ENCODE data around the gene FOXI3.
A peak's percentile ranks its signal among the peaks of the same experiment; 100 is the strongest.

Gene FOXI3

DNA sequence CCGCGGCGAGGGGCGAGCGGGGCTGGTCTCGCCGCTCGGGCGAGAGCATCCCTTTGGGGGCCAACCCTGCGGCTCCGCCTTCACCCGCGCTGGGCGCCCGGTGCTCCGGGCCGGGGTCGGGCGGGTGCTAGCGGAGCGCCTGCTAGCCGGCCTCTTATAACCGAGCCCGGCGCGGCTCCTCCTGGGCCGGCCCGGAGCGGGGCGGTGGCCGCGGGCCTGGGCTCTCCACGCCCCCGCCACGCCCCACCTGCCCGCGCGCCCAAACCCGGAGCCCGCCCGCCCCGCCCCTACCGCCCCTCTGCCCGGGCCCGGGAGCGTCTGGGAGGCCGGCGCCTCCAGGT, at the start of gene FOXI3:
TSS of gene FOXI3 (minus strand) at position 129 of the 341 bp plus-strand sequence. CDS start 158 bp downstream, outside the sequence.
- DNase-seq: no peak

DNA sequence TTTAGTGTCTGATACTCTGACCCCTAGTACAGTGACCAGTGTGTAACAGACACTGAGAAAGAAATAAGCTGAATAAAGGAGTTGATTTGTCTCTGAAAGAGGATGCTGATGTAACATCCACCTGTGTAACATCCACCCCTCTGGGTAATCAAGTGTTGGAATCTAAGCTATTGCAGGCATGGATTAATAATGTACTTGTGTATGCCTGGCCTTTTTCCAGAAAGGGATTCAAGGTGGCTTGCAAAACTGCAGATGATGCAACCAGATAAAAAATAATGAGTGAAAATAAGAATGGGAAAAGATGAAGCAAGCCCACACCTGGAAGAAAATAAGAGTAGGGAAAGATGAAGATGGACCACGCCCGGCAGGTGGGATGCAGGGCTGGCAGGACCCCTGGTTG, 48.2 kb upstream of the FOXI3 start:
- DNase-seq: no peak

DNA sequence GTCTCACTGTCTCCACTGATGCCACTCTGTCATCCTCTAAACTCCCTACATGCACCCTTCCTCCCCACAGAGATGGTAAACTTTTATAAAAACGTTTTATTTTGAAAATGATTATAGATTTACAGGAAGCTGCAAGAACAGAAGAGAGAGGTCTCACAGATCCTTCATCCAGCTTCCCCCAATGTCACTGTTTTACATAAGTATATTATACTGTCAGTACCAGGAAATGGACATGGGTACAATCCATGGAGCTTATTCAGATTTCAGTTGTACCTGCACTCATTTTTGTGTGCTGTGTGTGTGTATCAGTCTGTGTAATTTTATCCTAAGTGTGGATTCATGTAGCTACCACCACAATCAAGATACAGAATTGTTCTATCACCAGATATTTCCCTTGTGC, 46.7 kb upstream of the FOXI3 start:
- DNase-seq: no peak

DNA sequence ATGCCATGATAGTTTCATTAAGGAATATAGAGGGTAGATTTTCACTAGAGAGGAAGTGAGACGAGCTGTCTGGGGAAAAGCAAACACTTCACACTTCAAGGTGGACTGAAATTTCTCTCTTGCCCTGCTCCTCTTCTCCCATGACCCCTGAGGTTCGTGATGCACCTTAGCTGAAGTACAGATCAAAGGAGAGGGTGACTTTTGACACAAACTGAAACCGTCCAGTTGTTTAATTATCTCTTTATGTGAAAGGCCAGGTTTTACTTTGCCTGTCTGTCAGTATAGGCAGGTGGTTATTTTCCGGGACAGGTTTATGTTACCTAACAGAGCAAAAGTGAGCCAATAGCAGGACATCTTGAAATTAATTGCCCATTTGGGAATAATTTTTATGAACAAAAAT, 41.0 kb upstream of the FOXI3 start:
- DNase-seq: no peak

DNA sequence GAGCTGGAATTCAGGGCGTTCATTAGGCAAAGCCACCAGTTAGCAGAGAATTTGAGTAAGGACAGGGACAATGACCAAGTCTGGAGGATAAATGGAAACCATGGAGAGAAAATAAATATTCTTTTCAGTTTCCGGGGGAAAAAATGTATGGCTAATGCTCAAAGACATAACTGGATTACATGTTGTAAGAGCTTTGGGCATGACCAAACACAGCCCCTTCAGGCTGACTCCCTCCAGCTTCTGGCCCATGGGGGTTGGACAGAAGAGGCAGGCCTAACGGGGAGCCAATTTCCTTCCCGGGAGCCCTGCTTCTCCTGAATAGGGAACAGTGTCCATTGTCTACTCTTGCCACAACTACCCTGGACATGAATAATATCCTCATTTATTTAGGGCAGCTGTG, 39.5 kb upstream of the FOXI3 start:
- no peak for DNase-seq

DNA sequence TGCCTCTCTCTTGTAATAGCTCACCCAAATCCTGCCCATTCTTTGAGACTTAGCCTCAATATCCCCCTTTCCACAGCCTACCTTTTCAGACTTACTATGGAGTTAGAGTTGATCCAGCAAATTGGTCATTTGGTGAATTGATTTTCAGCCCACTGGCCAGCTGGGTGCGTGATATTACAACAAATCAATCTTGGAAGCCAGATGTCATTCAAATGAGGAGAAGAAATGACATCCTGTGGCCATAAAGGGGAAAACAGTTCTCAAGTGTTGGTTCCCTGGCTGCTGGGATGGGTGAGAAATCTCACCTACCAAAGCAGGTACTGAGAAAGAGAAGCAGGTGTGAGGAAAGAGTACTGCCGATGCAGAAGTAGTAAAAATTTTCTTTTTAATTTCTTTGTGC, 36.7 kb upstream of the FOXI3 start:
- no peak for DNase-seq

DNA sequence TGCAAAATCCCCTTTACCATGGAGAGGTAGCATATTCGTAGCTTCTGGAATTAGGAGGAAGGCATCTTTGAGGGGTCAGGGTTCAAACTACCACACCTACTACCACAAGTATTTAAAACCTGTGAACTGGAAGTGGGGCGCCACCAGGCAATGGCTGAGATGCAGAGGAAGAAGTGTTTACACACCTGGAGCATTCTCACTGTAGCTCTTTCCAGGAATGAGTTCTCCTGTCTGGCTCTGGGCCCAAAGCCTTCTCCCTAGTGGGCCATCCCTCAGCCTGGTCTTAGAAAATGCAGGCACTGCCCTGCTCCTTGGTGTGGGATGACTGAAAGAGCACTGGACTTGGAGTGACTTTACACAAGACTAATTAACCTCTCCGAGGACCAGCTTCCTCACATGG, 30.7 kb upstream of the FOXI3 start:
- DNase-seq: no peak

DNA sequence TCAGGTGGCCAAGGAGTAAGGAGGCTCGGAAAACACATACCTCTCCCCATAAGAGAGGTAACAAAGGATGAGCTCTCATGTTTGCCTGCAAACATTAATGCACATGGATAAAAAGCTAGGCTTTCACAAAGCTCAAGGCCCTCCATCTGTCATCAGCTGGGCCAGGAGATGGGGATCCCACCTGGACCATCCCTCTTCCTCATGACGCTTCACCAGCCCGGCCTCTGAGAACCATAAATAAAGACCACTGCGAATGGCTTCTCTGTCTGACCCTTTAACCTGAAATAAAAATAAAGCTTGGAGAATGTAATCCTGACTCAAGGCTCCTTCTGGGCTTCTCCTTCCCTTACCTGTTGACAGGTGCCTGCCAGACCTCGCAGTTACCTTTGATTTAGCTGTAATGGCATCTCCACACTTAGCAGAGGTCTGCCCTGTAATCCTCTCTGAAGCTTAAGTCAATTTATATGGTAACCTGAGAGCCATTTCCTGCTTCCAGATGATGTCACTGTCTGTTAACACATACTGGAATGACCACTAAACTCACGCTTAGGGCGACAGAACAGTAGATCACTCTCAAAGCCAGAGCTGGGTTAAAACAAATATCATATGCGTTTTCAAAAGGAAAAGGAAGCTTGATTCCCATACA, 29.3 kb upstream of the FOXI3 start:
- DNase-seq: peak; percentile 2

DNA sequence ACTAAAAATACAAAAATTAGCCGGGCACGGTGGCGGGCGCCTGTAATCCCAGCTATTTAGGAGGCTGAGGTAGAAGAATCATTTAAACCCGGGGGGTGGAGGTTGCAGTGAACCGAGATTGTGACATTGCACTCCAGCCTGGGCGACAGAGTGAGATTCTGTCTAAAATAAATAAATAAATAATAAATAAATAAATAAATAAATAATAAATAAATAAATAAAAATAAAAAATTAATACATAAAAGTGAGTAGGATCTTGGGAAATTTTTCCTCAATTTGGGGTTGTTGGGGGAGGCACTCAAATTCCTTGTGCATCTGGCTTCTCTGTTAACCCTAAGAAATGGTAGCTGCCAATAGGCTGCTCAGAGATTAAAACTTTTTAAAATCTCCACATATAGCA, 20.3 kb upstream of the FOXI3 start:
- no peak for DNase-seq

DNA sequence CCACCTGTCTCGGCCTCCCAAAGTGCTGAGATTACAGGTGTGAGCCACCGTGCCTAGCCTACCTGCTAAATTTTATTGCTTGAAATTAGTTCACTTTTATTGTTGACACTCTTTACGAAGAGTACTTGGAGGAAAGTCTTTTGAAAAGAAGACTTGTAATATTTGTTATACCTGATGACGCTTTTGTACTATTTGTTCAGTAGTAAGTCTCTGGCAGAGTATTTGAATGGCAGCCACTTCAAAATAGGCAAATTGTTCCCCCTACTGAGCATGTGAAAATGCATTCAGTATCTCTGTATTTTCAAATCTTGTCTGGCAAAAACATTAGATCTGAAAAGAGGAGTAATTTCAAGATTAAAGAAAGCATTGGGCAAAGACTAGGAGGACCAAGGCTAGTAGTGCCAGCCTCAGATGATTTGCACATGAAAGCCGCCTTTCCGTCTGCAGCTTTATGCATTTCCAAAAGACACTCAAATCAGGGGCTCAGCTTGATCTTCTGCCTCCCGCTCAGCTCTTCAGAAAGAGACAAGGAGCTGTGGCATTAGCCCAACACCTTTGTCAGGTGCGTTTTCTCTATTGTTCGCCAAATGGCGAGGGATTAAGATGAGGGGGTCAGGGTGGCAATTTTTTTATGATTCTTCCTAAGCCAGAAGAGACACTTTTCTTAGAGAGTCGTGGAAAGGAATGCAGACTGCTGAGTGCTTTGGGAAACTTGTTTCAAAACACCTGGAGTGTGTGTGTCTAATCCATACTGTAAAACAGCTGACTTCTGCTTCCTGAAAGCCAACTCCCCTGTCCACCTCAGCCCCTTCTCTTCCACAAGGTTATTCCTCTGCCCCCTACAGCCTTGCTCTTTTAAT, 18.8 kb upstream of the FOXI3 start:
- DNase-seq: no peak

DNA sequence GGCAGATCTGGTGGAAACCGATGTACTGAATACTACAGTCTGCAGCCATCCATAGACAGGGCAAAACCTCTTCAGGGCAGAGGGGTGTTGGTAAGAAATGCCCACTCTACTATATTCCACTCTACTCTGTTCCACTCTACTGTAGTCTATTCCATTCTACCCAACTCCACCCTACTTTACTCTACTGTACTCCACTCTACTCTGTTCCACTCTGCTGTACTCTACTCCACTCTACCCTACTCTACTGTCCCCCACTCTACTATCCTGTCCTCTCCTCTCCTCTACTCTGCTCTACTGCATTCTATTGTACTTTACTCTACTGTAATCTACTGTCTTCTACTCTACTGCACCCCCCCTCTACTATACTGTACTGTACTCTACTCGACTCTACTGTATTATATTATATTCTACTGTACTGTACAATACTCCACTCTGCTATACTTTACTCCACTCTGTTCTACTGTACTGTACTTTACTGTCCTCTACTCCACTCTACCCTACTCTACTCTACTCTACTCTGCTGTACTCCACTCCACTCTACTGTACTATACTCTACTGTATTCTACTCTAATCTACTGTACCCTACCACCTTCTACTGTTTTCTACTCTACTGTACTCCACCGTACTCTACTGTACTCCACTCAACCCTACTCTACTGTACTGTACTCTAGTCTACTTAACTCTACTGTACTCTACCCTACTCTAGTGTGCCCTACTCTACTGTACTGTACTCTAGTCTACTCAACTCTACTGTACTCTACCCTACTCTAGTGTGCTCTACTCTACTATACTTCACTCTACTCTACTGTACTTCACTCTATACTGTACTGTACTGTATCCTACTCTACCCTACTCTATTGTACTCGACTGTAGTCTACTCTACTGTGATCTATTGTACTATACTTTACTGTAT, 17.0 kb upstream of the FOXI3 start:
- DNase-seq: no peak

DNA sequence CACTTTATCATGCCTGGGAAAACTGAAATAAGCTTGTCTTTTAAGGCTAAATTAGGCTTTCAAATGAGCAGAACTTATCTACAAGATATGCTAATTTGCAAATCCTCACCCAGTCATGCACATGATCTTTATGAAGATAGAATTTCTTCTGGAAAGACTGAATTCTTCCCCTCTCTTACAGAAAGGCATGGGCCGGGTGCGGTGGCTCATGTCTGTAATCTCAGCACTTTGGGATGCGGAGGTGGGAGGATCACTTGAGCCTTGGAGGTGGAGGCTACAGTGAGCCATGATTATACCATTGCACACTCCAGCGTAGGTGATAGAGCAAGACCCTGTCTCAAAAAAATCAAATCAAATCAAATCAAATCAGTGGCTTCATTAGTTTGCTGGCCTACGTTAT, 11.7 kb upstream of the FOXI3 start:
- DNase-seq: no peak

DNA sequence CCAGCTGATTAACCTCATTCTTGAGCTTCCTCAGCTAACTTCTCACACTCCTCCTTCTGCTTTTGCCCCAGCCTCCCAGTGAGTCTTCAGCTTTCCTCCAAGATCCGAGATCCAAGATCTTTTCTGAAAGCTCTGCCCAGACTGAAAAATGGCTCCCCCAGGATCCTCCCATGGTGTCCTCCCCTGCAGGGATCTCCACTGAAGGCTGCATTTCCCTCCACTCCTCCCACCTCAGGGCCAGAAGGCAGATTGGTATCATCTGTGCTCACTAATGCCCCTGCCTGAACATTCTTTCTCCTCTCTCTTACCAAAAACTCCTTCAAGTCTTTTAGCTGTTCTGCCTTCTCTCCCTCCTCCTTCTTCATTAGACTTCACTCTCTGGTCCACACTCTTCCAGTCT, 6.1 kb upstream of the FOXI3 start:
- DNase-seq: no peak

DNA sequence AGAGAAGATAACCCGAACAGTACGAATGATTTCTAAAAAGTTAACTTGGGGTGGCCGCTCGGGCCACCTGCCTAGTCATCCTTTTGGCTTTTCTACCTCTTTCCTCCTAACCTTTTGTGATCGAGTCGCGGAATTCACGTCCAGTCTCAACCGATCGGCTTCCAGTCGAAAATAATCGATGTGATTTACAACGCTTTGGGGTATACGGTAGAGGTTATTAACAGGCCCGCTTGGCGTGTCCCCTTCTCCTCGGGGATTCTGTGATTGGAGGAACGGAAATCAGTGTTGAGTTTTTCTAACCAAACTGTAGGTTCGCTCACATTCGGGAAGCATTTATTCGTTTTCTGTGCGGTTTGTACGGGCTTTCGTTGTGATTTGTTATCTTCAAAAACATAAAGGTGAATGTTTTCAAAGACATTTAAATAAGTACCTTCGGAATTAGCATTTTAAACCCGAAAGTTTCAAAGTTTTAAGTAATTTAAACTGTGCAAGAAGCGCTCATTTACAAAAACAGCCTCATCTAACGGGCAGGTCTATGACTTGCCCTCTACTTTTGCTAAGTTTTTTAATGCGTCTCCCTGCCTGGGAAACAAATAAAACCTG, 588 bp upstream of the FOXI3 start:
- no peak for DNase-seq

DNA sequence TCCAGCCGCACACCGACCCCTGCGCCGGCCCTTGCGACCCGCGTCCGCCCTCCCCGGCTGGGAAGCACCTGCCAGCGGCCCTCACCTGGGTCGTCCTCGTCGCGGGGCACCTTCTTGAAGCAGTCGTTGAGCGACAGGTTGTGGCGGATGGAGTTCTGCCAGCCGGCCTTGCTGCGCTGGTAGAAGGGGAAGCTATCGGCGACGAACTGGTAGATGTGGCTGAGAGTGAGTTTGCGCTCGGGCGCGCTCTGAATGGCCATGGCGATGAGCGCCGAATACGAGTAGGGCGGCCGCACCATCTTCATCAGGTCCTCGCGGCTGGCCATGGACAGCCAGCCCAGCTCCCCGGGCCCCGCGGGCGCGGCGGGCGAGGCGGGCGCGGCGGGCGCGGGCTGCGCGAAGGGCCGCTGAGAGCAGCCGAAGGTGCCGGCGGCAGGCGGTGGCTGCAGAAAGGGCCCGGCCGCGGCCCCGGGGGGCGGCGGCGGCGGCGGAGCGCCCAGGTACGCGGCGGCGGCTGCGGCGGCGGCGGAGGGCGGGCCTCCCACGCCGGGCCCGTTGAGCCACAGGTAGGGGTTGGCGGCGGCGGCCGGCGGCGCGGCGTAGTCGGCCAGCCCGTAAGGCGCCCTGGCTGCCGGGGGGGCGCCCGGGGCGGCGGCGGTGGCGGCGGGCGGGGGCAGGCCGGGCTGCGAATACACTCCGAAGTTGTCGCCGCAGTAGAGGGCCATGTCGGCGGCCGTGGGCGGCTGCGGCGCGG, 505 bp downstream of the FOXI3 start:
- no peak for DNase-seq

DNA sequence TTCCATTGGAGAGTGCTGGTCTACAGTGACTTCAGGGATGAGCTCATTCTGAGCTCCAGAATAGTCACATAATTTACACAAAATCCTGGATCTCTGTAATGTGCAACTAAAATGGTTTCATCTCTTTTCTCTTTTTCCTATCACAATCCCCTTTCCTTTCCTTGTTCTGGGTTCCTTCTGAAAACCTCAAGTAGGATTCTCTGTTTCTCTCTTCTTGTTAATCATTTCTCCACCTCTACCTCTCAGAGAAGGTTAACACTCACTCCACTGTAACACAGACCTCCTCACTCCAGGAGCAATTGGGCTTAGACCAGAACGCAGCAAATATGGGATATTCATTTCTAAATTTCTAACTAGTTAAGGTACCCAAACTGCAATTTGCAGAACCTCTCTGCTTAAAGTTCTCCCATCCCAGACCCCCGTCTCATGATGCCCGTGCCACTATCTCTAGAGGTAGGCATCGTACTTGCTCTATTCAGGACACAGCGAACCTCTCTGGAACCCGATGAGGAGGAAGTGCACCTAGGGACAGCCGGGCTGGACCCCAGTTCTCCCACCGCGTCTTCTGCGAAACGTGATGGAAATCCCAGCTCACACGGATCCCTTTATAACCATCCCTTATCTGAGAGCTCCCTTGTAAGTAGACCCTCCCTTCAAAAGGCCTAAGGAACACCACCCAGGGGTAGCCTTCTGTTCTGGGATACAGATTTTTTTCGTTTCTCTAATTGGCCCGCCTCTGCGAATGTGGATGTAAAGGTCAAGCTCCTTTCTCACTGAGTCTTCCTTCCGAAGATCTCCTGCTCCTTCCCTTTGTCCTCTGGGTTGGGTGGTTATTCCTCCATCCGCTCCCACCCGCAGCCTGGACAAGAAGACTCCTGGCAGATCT, 1.3 kb downstream of the FOXI3 start:
- DNase-seq: no peak

DNA sequence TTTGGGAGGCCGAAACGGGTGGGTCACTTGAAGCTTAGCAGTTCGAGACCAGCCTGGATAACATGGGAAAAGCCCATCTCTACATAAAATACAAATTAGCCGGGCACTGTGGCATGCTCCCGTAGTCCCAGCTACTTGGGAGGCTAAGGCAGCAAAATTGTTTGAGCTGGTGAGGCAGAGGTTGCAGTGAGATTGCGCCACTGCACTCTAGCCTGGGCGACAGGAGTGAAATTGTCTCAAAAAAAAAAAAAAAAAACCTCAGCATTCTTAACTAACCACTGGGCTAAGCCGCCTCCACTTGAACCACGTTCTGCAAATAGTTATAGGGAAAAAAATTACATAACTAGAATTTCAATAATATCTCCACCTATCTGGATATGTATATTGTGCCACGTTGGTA, 2.3 kb downstream of the FOXI3 start:
- no peak for DNase-seq

DNA sequence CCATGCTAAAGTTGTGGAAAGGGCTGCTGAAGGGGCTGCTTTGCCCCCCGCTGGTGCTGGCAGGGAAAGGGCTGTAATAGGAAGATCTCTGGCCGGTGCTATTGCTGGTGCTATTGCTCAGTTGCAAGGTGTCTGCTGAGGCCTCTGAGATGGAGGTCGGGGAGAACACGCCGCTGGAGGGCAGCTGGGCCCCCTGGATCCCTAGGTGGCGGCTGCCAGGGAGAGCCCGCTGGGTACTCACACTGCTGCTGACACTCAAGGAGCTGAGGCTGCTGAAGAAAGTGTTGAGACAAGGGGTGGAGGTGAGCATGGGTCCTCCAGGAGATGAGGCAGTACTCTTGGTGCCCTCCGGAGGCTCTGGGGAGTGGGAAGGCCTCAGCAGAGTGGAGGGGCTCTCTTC, 4.2 kb downstream of the FOXI3 start:
- no peak for DNase-seq

DNA sequence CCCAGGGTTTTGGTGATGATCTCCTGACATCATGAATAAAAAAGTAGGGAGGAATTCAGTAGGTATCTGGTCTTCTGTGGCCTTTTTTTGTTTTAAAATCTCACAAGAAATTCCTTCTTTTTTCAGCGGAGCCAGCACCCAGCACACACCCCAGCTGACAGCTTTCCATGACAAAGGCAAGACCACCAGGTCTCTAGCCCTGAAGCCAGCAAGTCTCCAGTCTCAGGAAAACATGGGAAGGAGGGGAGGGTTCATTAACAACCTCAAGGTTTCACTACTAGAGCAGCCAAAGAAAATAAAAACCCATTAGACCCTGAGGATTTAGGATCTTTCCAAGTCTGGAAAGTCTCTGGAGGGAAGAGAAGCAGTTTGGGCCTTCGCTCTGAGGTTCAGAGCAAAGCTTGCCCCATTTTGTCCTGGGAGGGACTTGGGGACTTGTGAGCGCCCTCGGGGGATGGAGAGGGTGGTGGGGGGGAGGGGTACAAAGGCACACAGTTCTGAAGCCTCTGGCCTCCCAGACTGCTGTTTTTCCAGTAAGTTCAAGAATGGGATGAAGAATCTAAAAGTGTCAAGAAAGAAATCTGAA, 9.0 kb downstream of the FOXI3 start:
- DNase-seq: no peak

DNA sequence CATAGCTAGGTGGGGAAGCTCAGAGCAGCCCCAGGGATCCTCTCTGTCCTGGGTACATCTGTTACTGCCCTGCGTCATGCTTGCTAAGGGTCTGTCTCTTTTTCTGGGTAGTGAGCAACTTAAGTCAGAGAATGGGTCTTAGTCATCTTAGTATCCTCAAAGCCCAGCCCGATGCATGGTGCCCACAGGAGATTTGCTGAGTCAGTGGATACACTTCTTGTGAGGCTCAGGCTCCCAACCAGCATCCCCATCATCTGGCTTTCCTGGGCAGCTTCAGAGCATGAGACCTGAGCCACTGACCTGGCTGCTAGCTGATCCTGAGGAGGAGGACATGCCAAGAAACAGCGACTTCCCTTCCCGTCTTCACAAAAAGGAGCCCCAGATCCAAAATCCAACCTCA, 10.0 kb downstream of the FOXI3 start:
- DNase-seq: no peak

DNA sequence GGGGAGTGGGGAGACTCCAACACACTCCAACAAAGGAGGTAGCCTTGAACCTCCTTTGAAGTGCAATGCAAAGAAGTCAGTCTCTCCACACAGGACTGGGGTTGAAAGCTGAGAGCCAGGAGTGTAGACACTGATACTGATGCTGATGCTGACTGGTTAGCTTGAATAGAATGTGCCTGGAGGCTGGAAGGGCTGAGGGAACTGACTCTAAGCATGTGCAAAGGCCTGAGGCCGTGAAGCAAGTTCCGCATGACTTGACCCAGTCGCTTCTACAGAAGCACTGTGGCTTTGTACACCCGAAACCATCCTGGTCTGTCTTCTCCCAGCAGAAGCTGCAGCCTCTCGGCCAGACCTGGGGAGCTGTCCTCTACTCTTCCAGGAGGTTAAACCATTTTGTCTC, 10.4 kb downstream of the FOXI3 start:
- no peak for DNase-seq

Data from fibroblast of skin of right quadriceps (primary cell).